ENCODE results near the gene CAMKV.

GRCh38 chr3:49864505-49864904 is 5.2 kb downstream of the CAMKV start:
- TF ChIP-seq CTCF (IDR thresholded peaks at IDR 0.05) = no peak
- no peak for TF ChIP-seq POLR2AphosphoS5 (IDR thresholded peaks at IDR 0.05)
